ENCODE measurements around the gene PID1. TPM values are rescaled to one million over a fixed set of nuclear protein-coding genes. Genes with fewer than 3 reads are reported as not detected.

The PID1 gene
- total RNA-seq, 1 experiment from 2014 or later = 0.15 TPM

- Histone ChIP-seq H4K20me1 (ENCODE audit: insufficient read depth) (no peaks in the 10 kb centered on the region), H3K79me2 (ENCODE audit: insufficient read depth, low read length) (no peaks in the 10 kb centered on the region), H3K36me3 (ENCODE audit: control insufficient read depth in 1 of 2, insufficient read depth in 2 of 2, low read length in 2 of 2) (no peaks in the 10 kb centered on the region), H3K9ac (ENCODE audit: low read length) (no peak overlapping the region), H2AFZ (ENCODE audit: low read depth, low read length, poor library complexity, severe bottlenecking) (no peak overlapping the region), H3K9me3 (ENCODE audit: control insufficient read depth in 1 of 2, insufficient read depth in 1 of 2, low read depth in 1 of 2, low read length in 2 of 2) (no peaks in the 10 kb centered on the region), H3K4me1 (ENCODE audit: control insufficient read depth in 1 of 2, insufficient read depth in 2 of 2, low read length in 2 of 2) (no peaks in the 10 kb centered on the region), H3K4me3 (replicated peaks in 1 of 2; ENCODE audit: low read depth in 1 of 2, low read length in 2 of 2) (no peak overlapping the region), H3K4me2 (ENCODE audit: low read length) (no peak overlapping the region), H3K9me2 (ENCODE audit: insufficient read depth) (no peaks in the 10 kb centered on the region), H3K27ac (ENCODE audit: low read depth, low read length) (no peak overlapping the region), H3K27me3 (ENCODE audit: insufficient read depth, low read length) (no peaks in the 10 kb centered on the region)
- ChIA-PET RAD21 (ENCODE audit: low non-redundant PET in 1 of 2, low total read pairs in 2 of 2, uncharacterized antibody in 2 of 2, unreplicated experiment in 2 of 2) (no interaction called here), POLR2A (no interaction called here), CTCF (no interaction called here)
- DNase-seq (ENCODE audit: low read depth, low spot score) (no peak), ATAC-seq (no peak)
- intact Hi-C loops (cut with micrococcal nuclease) = no loop called here
- BruUV-seq (replicated peaks) = no TSS peak
- TF ChIP-seq TCF7L2 (IDR thresholded peaks at IDR 0.05; ENCODE audit: borderline replicate concordance, extremely low read depth, insufficient read depth, insufficient read length) (no peak), SRF (IDR thresholded peaks at IDR 0.05; ENCODE audit: low read depth) (no peak), YY1 (IDR thresholded peaks at IDR 0.05; ENCODE audit: extremely low read depth, insufficient replicate concordance, low read depth, low read length) (no peak), ELF1 (IDR thresholded peaks at IDR 0.05; ENCODE audit: borderline replicate concordance, low read depth) (no peak), POLR2AphosphoS5 (IDR thresholded peaks at IDR 0.05; ENCODE audit: low read depth, low read length) (no peak), MAX (IDR thresholded peaks at IDR 0.05) (no peak), EZH2 (IDR thresholded peaks at IDR 0.05) (no peak), FOSL1 (IDR thresholded peaks at IDR 0.05; ENCODE audit: low read depth) (no peak), RAD21 (IDR thresholded peaks at IDR 0.05; ENCODE audit: low read depth) (no peak)
Observed at GRCh38 chr2:229296536-229296935, 25.4 kb upstream of the PID1 start.

- H3K9ac ChIP-seq (ENCODE audit: low read length) = no peak overlapping the region
- POLR2A ChIA-PET = no interaction called here
Observed at GRCh38 chr2:229296016-229296415, 24.9 kb upstream of the PID1 start.

More at GRCh38 chr2:229296016-229296415, 24.9 kb upstream of the PID1 start:
- H3K27ac ChIP-seq (ENCODE audit: low read depth, low read length) = no peak overlapping the region
- H3K9me2 ChIP-seq (ENCODE audit: insufficient read depth) = no peaks in the 10 kb centered on the region
- H3K27me3 ChIP-seq (ENCODE audit: insufficient read depth, low read length) = no peaks in the 10 kb centered on the region
- no peaks in the 10 kb centered on the region for H3K36me3 ChIP-seq (ENCODE audit: control insufficient read depth in 1 of 2, insufficient read depth in 2 of 2, low read length in 2 of 2)
- no peak overlapping the region for H3K4me3 ChIP-seq (replicated peaks in 1 of 2; ENCODE audit: low read depth in 1 of 2, low read length in 2 of 2)
- BruUV-seq (replicated peaks) = no TSS peak
- no peaks in the 10 kb centered on the region for H4K20me1 ChIP-seq (ENCODE audit: insufficient read depth)
- intact Hi-C loops (cut with micrococcal nuclease) = no loop called here
- RAD21 ChIA-PET (ENCODE audit: low non-redundant PET in 1 of 2, low total read pairs in 2 of 2, uncharacterized antibody in 2 of 2, unreplicated experiment in 2 of 2) = no interaction called here
- DNase-seq (ENCODE audit: low read depth, low spot score) = no peak
- CTCF ChIA-PET = no interaction called here
- ATAC-seq = no peak
- no peak overlapping the region for H3K4me2 ChIP-seq (ENCODE audit: low read length)
- TF ChIP-seq ELF1 (IDR thresholded peaks at IDR 0.05; ENCODE audit: borderline replicate concordance, low read depth) (no peak), JUND (IDR thresholded peaks at IDR 0.05) (no peak), EZH2phosphoT487 (IDR thresholded peaks at IDR 0.05; ENCODE audit: borderline replicate concordance) (no peak), SRF (IDR thresholded peaks at IDR 0.05; ENCODE audit: low read depth) (no peak), REST (IDR thresholded peaks at IDR 0.05; ENCODE audit: low read depth) (no peak), POLR2AphosphoS5 (IDR thresholded peaks at IDR 0.05; ENCODE audit: low read depth, low read length) (no peak)
- no peak overlapping the region for H2AFZ ChIP-seq (ENCODE audit: low read depth, low read length, poor library complexity, severe bottlenecking)
- no peaks in the 10 kb centered on the region for H3K4me1 ChIP-seq (ENCODE audit: control insufficient read depth in 1 of 2, insufficient read depth in 2 of 2, low read length in 2 of 2)
- H3K9me3 ChIP-seq (ENCODE audit: control insufficient read depth in 1 of 2, insufficient read depth in 1 of 2, low read depth in 1 of 2, low read length in 2 of 2) = no peaks in the 10 kb centered on the region
- H3K79me2 ChIP-seq (ENCODE audit: insufficient read depth, low read length) = no peaks in the 10 kb centered on the region

Measured in HCT116 (cell line).